Smooth muscle cell of the umbilical artery (primary cell): ENCODE results near the gene COX20. TPM values are rescaled to one million over a fixed set of nuclear protein-coding genes. Genes with fewer than 3 reads are reported as not detected.

ENCODE experiments used
- total RNA-seq: library from RNA; depleted of rRNA; stranded (reverse); fragments of >200 nt; gene quantifications from 2 replicates; pipeline ENCODE4 v1.2.3, GENCODE V29; 2014

COX20 gene
- 22.0 and 24.5 TPM in 2 replicates for total RNA-seq

GRCh38 chr1:244835276-244836134 is at the start of gene COX20:
Gene COX20, plus strand, starts transcription at chr1:244835658. Its CDS starts 57 bp downstream, at chr1:244835715.

GRCh38 chr1:244864253-244865027 is 29.0 kb downstream of the COX20 start, which contains the start of gene HNRNPU:
Gene HNRNPU, minus strand, starts transcription at chr1:244864543. Its CDS starts 236 bp downstream, at chr1:244864307.

Other genes with a start within 250 kb of the COX20 start
- 43.7 and 50.1 TPM in 2 replicates for gene DESI2, start 182.5 kb upstream of the COX20 start, total RNA-seq
- 252 and 378 TPM in 2 replicates for gene HNRNPU, start 28.9 kb downstream of the COX20 start, total RNA-seq